GM23338 (cell line): ENCODE results near the gene CFAP65.

Experiments
- CREB1 ChIP-seq: fragments of 250-450 bp; sonication (Bioruptor Pico); IDR thresholded peaks from 2 replicates; pipeline ENCODE4 v1.5.0; 2020; ENCODE audit warnings: low read depth, mild to moderate bottlenecking, moderate library complexity
- EZH2 ChIP-seq: fragments of 200-600 bp; sonication (generic); IDR thresholded peaks from one replicate; pipeline ENCODE4 v1.8.0; 2017; ENCODE audit warnings: antibody characterized with exemption, mild to moderate bottlenecking, low read depth; ENCODE audit not compliant: unreplicated experiment
- EZH2phosphoT487 ChIP-seq: fragments of 200-600 bp; sonication (generic); IDR thresholded peaks from one replicate; pipeline ENCODE4 v1.8.1; 2018; ENCODE audit warnings: antibody characterized with exemption; ENCODE audit not compliant: unreplicated experiment
- JUNB ChIP-seq: IDR thresholded peaks from one replicate; pipeline ENCODE4 v1.6.1; 2016; ENCODE audit warnings: antibody characterized with exemption; ENCODE audit not compliant: unreplicated experiment
- POLR2AphosphoS5 ChIP-seq: IDR thresholded peaks from 2 replicates; pipeline ENCODE4 v1.6.1; 2016; ENCODE audit warnings: antibody characterized with exemption, low read depth
- ZNF114 ChIP-seq: fragments of 250-450 bp; sonication (Bioruptor Pico); IDR thresholded peaks from 2 replicates; pipeline ENCODE4 v1.5.0; 2020; ENCODE audit warnings: mild to moderate bottlenecking, moderate library complexity
- ZNF331 ChIP-seq: fragments of 250-450 bp; sonication (Bioruptor Pico); IDR thresholded peaks from 2 replicates; pipeline ENCODE4 v1.5.0; 2020; ENCODE audit warnings: low read depth, mild to moderate bottlenecking, moderate library complexity
- TF ChIP-seq, protein P1 (sequence below), 2 experiments: fragments of 200-600 bp in 1 of 2; sonication (generic) in 1 of 2; conservative IDR thresholded peaks; 2 replicates each; pipeline versions ENCODE4 v1.5.1 to v1.6.1; 2016 to 2017; ENCODE audit warnings: antibody characterized with exemption in 2 of 2, low read depth in 2 of 2, mild to moderate bottlenecking in 2 of 2, moderate library complexity in 1 of 2
- TF ChIP-seq, protein P2 (sequence below): IDR thresholded peaks from one replicate; pipeline ENCODE4 v1.6.1; 2018; ENCODE audit warnings: antibody characterized with exemption; ENCODE audit not compliant: unreplicated experiment

DNA sequence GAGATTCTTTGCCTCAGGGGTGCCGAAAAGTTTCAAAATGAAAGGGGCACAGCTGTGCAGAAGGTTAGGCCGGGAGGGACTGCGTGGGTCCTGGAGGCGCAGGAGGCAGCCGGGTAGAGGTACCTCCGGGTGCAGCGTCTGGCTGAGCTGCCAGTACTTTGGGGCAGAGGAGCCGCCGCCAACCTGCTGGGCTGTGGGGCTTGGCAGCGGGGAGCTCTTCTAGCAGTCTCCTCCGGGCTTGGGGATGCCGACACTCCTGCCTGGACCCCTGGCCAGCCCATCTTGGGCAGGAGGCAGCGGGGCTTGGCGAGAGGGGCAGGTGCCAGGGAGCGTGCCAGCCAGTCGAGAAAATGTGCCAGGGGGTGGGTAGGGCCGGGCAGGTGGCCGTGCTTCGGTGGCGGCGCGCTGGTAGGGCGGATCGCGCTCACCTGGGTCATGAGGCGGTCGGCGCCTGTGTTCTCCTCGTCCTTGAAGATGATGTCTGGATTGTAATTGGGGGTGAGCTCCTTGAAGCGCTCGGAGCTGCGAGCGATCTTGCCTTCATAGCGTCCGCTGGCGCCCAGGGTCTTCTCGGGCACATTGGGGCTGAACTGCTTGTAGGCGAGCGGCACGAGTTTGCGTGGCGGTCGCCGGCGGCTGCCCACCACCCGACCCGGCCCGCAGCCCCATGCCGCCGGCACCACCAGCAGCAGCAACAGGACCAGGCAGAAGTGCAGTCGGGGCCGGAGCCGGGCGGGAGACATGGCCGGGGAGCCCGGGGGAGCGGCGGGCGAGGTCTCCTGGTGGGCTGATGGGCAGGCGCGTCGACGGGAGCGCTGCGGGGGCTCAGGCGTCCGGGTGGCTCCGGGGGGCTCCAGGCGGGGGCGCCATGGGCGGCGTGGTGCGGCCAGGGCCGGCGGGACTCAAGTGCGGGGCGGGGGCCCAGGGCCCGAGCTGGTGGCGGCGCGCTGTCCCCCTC is 18.7 kb upstream of the CFAP65 start:
- TF ChIP-seq, protein P1, sequence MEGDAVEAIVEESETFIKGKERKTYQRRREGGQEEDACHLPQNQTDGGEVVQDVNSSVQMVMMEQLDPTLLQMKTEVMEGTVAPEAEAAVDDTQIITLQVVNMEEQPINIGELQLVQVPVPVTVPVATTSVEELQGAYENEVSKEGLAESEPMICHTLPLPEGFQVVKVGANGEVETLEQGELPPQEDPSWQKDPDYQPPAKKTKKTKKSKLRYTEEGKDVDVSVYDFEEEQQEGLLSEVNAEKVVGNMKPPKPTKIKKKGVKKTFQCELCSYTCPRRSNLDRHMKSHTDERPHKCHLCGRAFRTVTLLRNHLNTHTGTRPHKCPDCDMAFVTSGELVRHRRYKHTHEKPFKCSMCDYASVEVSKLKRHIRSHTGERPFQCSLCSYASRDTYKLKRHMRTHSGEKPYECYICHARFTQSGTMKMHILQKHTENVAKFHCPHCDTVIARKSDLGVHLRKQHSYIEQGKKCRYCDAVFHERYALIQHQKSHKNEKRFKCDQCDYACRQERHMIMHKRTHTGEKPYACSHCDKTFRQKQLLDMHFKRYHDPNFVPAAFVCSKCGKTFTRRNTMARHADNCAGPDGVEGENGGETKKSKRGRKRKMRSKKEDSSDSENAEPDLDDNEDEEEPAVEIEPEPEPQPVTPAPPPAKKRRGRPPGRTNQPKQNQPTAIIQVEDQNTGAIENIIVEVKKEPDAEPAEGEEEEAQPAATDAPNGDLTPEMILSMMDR (conservative IDR thresholded peaks at IDR 0.05; ENCODE audit: low read depth in 2 of 2), result 0 out of 4 replicates have a peak, but pooled peaks of 1 of the 2 experiments have one; percentile 4
- TF ChIP-seq POLR2AphosphoS5, result no peak
- peak; percentile 83 for TF ChIP-seq EZH2phosphoT487
- TF ChIP-seq, protein P2, sequence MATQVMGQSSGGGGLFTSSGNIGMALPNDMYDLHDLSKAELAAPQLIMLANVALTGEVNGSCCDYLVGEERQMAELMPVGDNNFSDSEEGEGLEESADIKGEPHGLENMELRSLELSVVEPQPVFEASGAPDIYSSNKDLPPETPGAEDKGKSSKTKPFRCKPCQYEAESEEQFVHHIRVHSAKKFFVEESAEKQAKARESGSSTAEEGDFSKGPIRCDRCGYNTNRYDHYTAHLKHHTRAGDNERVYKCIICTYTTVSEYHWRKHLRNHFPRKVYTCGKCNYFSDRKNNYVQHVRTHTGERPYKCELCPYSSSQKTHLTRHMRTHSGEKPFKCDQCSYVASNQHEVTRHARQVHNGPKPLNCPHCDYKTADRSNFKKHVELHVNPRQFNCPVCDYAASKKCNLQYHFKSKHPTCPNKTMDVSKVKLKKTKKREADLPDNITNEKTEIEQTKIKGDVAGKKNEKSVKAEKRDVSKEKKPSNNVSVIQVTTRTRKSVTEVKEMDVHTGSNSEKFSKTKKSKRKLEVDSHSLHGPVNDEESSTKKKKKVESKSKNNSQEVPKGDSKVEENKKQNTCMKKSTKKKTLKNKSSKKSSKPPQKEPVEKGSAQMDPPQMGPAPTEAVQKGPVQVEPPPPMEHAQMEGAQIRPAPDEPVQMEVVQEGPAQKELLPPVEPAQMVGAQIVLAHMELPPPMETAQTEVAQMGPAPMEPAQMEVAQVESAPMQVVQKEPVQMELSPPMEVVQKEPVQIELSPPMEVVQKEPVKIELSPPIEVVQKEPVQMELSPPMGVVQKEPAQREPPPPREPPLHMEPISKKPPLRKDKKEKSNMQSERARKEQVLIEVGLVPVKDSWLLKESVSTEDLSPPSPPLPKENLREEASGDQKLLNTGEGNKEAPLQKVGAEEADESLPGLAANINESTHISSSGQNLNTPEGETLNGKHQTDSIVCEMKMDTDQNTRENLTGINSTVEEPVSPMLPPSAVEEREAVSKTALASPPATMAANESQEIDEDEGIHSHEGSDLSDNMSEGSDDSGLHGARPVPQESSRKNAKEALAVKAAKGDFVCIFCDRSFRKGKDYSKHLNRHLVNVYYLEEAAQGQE, result no peak
- TF ChIP-seq EZH2, result peak; percentile 95
- TF ChIP-seq CREB1 (CRISPR knock-in tag), result no peak
- TF ChIP-seq JUNB, result no peak
- no peak for TF ChIP-seq ZNF114 (CRISPR knock-in tag)
- no peak for TF ChIP-seq ZNF331 (CRISPR knock-in tag)
